SK-N-SH (cell line): ENCODE measurements around the gene DLG2.

Experiments
- EP300 ChIP-seq, 2 experiments: IDR thresholded peaks; 2 replicates each; pipeline versions ENCODE4 v1.4.0 to v1.6.1; 2012; ENCODE audit warnings: borderline replicate concordance in 1 of 2, low read depth in 1 of 2, low read length in 1 of 2
- POLR2AphosphoS5 ChIP-seq: IDR thresholded peaks from 2 replicates; pipeline ENCODE4 v1.6.1; 2012; ENCODE audit warnings: low read depth, low read length

- TF ChIP-seq POLR2AphosphoS5 (no peak), EP300 (IDR thresholded peaks at IDR 0.05; ENCODE audit: borderline replicate concordance in 1 of 2, low read depth in 1 of 2, low read length in 1 of 2) (no peak)
Measured at GRCh38 chr11:85231588-85231987, 395.6 kb downstream of the DLG2 start.
